Effector CD8-positive, alpha-beta T cell (primary cell): Measurements from ENCODE around the gene RABGAP1L.
"Not testable (repeated sequence)": the region's sequence is repeated elsewhere in the genome, so short reads cannot be mapped to it uniquely, and the experiment has no call there.

ENCODE experiments used
- DNase-seq: peaks from one replicate; lab custom pipeline; 2025; lab: John Stamatoyannopoulos, UW

Gene RABGAP1L

DNA sequence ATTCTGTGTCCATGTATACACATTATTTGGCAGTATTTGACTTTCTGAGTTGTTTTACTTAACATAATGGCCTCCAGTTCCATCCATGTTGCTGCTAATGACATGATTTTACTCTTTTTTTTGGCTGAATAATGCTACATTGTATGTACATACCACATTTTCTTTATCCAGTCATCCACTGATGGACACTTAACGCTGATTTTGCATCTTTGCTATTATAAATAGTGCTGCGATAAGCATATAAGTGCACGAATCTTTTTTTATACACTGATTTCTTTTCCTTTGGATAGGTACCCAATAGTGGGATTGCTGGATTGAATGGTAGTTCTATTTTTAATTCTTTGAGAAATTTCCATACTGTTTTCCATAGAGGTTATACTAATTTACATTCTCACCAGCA, 544.0 kb downstream of the RABGAP1L start:
- no peak for DNase-seq

DNA sequence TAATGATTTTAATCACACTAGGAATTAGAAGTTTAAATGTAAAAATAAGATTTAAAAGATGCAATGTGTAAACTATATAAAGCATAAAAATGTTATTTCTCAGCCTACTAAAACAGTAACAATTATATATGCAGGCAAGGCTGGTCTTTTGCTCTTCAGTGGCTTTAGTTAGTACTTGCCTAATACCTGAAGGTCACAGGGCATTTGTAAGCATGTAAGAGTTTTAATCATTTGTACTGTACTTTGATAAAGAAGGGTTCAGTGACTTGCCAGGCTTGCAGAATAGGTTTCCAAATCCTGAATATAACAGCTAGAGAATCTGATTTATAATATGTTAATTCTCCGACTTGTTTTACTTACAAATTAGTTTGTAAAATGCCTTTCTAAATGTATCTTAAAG, 545.0 kb downstream of the RABGAP1L start:
- DNase-seq = no peak

DNA sequence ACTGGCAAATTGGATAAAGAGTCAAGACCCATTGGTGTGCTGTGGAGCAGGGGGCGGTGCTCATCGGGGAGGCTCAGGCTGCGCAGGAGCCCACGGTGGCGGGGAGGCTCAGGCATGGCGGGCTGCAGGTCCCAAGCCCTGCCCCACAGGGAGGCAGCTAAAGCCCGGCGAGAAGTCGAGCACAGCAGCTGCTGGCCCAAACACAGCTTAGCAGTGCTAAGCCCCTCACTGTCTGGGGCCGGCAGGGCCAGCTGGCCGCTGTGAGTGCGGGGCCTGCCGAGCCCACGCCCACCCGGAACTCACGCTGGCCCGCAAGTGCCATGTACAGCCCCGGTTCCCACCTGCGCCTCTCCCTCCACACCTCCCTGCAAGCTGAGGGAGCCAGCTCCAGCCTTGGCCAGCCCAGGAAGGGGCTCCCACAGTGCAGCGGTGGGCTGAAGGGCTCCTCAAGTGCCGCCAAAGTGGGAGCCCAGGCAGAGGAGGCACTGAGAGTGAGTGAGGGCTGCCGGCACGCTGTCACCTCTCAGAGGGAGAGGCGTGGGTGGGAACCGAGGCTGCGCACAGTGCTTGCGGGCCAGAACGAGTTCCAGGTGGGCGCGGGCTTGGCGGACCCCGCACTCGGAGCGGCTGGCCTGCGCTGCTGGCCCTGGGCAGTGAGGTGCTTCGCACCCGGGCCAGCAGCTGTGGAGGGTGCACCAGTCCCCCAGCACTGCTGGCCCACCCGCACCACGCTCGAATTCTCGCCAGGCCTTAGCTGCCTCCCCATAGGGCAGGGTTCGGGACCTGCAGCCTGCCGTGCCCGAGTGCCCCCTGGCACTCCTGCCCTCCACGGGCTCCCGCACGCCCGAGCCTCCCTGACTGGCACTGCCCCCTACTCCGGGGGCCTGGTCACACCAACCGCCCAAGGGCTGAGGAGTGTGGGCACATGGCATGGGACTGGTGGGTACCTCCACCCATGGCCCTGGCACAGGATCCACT, 551.8 kb downstream of the RABGAP1L start:
- DNase-seq = no peak

DNA sequence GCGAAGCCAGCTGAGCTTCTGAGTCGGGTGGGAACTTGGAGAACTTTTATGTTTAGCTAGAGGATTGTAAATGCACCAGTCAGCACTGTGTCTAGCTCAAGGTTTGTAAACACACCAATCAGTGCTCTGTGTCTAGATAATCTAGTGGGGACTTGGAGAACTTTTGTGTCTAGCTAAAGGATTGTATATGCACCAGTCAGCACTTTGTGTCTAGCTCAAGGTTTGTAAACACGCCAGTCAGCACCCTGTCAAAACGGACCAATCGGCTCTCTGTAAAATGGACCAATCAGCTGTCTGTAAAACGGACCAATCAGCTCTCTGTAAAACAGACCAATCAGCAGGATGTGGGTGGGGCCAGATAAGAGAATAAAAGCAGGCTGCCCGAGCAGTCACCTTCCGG, 552.5 kb downstream of the RABGAP1L start:
- not testable (repeated sequence) for DNase-seq

DNA sequence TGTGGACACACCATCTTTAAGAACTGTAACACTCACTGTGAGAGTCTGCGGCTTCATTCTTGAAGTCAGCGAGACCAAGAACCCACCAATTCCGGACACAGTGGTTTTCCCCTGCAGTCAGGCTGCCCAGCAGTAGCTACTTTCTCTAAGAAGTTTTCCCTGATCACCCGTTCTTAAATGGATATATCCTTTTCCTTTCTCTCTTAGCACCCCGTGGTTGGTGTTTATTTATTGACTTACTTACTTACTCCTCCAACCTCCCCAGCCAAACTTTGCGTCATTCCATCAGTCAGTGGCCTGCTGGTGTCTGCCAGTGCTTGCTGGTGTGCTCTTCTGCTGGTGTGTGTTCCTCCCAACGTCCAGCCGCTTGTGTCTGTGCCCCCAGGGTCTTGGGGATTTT, 553.2 kb downstream of the RABGAP1L start:
- DNase-seq = no peak

DNA sequence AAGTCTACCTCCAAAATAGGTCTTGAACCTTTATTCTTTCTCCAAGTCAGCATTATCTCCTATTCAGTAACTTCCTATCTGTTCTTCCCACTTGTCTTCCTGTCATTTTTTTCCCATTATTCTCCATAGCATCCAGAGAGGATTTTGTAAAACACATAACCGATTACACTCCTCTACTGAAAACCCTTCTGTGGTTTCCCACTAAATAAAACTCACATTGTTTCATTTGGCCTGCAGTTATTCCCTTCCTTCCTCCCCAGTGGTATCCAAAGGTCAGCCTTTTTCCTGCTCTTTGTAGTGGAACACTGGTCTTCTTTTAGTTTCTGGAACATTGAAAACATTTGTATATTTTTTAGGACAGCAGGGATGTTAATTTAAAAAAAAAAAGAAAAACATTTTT, 554.5 kb downstream of the RABGAP1L start:
- DNase-seq = no peak

DNA sequence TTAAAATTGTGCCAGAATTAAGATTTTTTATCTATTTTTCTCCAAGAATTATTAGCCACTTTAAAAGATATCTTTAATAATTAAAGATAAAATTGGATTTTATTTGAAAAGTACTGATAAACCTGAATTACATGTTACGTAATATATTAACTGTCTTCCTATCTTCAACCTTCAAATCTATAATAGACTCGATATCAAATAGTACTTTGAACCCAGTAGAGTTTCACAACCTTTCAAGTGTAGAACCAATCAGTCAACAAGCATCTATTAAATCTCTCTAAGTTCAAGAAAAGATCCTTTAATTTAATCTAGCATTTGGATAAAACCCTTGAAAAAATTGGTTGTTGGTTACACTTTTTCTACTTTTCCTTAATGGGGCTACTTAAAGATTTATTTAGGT, 559.9 kb downstream of the RABGAP1L start:
- DNase-seq = no peak

DNA sequence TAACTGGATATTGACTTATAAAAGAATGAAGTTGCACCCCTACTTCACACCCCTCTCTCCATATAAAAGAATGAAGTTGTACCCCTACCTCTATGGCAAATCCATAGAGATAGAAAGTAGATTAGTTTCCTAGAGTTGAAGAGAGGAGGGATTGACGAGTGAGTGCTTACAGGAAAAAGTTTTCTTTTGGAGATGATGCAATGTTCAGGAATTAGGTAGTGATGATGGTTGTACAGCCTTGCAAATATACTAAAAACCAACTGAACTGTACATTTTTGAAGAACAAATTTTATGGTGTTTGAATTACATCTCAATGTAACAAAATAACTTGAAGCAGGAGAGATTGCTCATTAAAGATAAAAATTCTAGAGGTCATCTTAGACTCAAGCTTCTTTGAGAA, 561.3 kb downstream of the RABGAP1L start:
- DNase-seq = no peak

DNA sequence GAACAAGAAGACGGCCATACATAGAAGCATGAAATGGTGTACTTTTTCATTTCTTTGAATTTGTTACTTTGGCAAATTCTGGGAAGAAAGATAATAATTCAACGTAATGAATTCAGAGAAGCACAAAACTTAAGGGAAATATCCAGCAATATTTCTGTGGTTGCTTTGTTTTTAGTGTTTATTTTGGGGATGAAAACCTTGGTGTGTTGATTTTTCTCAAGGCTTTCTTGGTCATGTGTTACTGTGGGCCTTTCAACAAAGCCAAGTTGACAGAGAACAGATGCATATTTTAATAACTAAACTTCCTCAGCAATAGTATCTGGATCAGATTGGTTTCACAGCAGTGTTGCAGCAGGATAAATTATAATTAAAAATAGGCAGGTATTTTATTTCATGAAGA, 561.9 kb downstream of the RABGAP1L start:
- no peak for DNase-seq

DNA sequence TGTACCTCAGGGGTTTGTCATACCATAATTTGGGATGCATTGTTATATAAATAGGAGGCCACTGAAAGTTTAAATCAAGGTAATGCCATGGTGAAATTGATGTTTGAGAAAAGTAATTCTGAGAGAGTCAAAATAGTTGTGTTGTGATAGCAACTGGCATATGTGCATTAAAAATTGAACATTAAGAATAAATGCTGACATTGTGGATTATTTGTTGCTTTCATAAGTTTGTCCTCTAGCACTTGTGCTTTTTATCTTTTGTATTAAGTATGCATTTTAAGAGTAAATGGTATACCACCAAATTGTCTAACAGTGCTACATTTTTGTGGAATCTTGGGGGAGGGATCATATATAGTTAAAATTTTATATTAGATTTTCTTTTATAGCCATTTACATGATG, 564.5 kb downstream of the RABGAP1L start:
- no peak for DNase-seq

DNA sequence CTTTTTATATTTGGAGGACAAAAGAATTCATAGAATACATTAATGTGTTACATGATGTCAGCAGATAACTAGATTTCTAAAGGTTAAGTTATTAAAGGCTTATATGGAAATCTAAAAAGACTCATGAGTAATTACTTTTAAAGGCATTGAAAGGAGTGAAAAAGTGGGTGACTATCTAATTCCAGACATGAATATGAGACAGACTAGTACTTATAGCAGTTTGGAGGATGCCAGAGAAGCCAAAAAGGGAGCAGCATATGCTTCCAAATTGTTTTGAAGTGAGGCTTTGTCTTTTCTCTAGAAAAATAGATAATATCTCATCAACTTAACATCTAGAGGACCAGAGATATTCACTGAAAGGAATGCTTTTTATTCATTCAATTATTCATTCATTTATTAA, 564.9 kb downstream of the RABGAP1L start:
- DNase-seq = no peak

DNA sequence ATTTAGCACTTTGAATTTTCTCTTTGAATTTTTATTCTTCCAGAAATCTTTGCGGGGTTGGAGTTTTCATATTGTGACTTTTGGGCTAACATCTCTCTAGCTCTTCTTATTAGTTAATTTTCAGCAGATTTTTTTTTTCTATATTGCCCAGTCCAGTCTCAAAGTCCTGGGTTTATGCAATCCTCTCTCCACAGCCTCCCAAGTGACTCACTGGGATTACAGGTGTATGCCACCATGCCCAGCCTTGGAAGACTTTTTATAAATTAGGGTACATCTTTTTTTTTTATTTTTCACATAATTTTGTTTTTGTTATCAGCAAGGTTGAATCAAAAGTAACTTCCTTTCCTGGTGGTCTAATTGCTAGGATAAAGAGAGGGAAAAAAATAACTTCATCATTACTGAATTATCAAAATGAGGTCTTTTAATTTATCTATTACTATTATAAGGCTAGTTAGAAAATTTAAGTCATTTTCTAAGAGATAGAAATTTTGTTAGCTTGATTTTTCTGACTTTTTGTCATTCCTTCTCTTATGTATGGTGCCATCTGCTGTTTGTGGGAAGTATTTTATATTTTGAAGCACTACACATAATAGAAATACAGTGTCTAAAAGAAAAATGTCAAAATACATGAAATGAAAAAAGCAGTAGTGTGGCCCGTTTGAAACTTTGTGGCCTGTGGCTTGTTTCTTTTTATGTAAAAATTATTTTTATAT, 567.0 kb downstream of the RABGAP1L start:
- no peak for DNase-seq

DNA sequence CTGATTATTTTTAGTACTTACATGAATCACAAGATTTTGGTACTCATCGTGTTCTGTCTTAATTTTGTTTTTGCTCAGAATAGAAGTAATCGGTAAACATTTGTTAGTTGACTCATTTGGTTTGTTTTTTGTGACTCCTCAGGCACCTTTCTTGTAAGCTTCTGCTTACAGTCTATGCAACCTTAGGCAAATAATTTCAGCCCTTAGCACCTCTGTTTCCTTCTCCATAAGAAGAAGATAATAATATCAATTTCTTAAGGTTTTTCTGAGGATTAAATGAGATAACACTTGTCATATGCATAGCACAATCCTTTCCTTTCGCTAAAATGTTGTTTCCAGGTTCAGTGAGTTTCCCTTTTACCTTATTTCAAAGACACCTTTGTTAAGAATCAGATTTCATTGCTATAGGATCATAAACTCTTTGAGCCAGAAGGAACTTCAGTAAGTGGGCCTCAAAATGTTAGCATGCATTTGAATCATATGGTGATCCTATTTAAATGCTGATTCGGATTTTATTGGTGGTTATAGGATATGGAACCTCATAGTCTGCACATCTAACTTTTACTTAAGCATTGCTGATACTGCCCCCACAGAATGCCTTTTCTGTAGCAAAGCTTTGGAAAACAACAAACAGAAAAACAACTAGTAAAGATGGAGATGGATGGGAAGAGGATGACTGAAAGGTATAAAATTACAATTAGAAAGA, 567.7 kb downstream of the RABGAP1L start:
- DNase-seq = no peak

DNA sequence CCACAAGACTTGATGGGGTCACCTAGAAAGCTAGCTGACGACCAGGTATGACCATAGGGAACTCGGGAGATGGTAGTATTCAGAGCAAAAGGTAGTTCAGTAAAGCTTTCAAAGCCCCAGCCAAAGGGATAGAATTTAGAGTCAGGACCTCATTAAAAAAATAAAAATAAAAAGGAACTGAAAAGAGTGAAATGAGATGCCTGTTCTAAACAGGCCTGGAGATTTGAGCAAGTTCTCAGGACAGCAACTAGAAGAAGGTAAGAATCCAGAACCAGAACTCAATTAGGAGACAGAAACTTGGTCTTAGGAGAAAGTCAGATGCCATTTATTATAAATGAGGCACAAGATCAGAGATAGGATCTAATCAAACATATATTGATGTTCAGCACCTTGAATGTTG, 575.0 kb downstream of the RABGAP1L start:
- no peak for DNase-seq

DNA sequence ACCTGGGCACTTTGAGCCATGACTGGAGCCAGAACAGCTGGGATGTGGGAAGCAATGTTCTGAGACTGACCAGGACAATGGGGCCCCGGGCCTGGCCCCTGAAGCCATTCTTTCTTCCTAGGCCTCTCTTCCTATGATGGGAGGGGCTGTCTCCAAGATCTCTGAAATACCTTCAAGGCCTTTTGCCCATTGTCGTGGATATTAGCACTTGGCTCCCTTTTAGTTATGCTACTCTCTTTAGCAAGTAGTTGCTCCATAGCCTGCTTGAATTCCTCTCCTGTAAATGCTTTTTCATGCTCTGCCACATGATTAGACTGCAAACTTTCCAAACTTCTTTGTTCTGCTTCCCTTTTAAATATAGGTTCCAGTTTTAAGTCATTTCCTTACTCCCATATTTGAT, 577.5 kb downstream of the RABGAP1L start:
- DNase-seq = no peak

DNA sequence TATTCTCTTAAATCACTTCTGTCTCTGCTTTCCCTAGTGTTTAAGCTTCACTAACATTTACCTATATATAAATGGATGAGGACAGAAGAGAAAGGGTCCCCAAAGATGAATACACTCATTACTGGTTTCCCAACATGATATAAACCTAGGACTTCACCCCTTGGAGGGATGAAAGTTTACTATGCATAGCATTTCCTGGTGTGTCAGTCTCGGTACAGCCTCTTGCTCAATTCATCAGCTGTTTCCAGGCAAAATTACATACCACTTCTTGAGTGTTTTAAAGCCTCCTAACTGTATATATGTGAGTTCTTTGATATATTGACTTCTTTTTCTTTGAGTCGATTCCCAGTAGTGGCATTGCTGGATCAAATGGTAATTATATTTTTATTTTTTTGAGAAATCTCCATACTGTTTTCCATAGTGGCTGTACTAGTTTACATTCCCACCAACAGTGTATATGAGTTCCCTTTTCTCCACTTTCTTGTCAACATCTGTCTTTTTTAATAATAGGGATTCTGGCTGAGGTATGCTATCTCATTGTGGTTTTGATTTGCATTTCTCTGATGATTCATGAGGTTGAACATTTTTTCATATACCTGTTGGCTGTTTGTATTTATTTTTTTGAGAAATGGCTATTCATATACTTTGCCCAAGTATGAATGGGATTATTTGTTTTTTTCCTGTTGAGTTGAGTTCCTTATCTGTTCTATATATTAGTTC, 581.1 kb downstream of the RABGAP1L start:
- DNase-seq = no peak

DNA sequence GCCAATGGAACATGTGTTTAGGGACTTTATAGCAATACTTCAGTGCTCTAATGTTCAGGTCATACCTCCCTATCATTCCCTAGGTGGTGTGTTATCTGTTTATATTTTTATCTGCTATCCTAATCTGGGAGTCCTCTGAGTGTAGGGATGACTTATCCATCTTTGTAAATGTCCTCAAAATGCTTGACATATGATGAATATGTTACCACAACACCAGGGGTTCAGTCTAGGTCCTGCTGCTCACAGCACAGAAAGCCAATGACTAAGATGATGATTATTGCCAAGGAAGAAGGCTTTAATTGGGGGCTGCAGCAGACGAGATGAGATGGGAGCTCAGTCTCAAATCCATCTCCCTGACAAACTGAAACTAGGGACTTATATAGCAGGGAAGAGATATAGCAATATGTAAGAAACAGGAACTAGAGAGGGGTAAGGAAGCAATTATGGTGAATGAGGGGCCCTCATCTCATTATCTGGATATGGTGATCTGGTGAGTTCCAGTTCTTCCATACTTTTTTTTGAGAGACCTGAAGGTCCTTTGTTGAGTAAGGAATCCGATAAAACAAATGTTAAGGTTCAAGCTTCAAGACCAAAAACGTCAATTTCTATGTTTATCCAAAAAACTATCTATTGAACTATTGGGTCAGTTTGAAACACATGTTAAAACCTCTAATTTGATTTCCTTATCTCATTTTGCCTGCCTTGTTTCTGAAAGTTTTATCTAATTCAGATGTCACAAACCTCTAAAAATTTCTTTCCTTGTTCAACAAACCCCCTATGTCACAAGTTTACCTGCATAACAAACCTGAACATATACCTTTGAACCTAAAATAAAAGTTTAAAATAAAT, 583.7 kb downstream of the RABGAP1L start:
- DNase-seq = no peak

DNA sequence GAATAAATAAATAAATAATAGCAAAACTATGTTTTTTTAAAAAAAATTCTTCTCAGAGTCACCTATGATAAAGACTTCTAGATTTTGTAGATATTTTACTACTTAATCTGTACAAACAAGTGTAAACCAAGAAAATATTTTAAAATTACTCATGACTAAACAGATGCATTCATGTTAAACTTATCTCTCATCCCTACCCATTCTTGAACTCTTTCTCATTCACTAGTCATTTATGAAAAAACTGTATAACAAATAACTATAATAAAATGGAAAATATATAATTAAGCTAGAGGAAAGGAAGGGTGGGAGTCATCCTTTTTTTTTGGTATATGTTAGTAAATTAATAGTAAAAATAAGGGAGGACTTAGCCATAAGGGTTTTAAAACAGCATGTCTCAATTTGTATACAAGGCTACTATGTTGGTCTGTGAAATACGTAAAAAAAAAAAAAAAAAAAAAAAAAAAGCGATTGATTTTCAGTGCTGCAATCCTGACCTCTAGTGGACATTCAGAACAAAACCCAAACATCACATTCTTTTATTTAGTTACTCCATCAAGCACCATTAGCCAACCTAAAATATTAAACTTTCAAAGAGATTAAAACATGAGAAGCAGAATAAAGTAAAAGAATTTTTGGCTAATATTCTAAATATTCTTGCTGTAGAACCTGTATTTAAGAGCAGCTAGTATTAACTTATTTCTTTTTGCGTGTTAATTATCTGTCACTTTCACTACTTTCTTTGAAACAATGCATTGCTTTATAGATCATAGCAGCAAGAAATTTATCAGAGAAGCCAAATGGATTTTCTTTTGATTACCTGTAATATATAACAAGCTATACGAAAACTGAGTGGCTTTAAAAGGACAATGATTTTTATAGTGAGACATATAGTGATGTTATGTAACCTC, 584.6 kb downstream of the RABGAP1L start:
- DNase-seq = no peak

DNA sequence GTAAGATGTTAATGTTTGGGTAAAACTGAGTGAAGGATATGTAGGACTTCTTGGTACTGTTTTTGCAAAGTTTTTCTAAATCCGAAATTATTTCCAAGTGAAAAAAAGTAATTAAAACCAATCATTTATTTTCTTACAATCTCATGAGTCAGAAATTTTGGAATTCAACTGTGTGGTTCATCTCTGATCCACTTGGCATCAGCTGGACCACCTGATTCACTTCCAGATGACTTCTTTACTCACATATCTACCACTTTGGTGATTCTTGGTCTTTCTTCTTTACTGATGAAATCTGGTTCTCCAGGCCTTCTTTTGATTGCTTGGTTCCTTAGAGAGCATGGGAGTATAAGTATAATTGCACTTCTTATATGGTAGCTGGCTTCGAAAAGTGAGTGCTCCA, 585.6 kb downstream of the RABGAP1L start:
- no peak for DNase-seq
